A549 (cell line): Measurements from ENCODE around the gene PRTN3.

Experiments used
- CTCF ChIP-seq: fragments of >200 bp; sonication (Bioruptor Twin); formaldehyde crosslinking; IDR thresholded peaks from 3 replicates; pipeline ENCODE4 v1.5.1; 2016
- EHMT2 ChIP-seq: fragments of 200-600 bp; sonication (generic); IDR thresholded peaks from 2 replicates; pipeline ENCODE4 v1.6.1; 2016; ENCODE audit warnings: antibody characterized with exemption, low read depth, mild to moderate bottlenecking, moderate library complexity
- EP300 ChIP-seq, 2 experiments: fragments of >200 bp; sonication (Bioruptor Twin); formaldehyde crosslinking; IDR thresholded peaks; 2 replicates in 1 of 2; 3 replicates in 1 of 2; pipeline ENCODE4 v1.6.1; 2016 to 2017
- JUN ChIP-seq, 2 experiments: fragments of >200 bp; sonication (Bioruptor Twin); formaldehyde crosslinking; IDR thresholded peaks; 2 replicates in 1 of 2; 3 replicates in 1 of 2; pipeline ENCODE4 v1.6.1; 2016 to 2017
- NPAS2 ChIP-seq: fragments of 250-450 bp; sonication (Bioruptor Pico); IDR thresholded peaks from 2 replicates; pipeline ENCODE4 v1.8.0; 2022; ENCODE audit warnings: mild to moderate bottlenecking, moderate library complexity, borderline replicate concordance
- RCOR1 ChIP-seq: fragments of 150-350 bp; IDR thresholded peaks from 2 replicates; pipeline ENCODE4 v1.6.1; 2014; ENCODE audit warnings: antibody characterized with exemption, low read length, low read depth
- TF ChIP-seq, protein P1 (sequence below): IDR thresholded peaks from 2 replicates; pipeline ENCODE4 v1.6.1; 2012

GRCh38 chr19:867301-867793 lies 26.5 kb downstream of the PRTN3 start:
- TF ChIP-seq NPAS2 (CRISPR knock-in tag) (no peak), CTCF (no peak), RCOR1 (no peak), EHMT2 (no peak), JUN (IDR thresholded peaks at IDR 0.05) (no peak), EP300 (IDR thresholded peaks at IDR 0.05) (no peak)
- TF ChIP-seq, protein P1, sequence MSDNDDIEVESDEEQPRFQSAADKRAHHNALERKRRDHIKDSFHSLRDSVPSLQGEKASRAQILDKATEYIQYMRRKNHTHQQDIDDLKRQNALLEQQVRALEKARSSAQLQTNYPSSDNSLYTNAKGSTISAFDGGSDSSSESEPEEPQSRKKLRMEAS, result no peak
